Fibroblast of lung (primary cell): ENCODE results near the gene UMAD1.

ENCODE experiments used
- CTCF ChIP-seq, 2 donors: IDR thresholded peaks in 1 of 2; conservative IDR thresholded peaks in 1 of 2; 1 replicate in 1 of 2; 2 replicates in 1 of 2; pipeline ENCODE4 v1.5.1; 2011 to 2012; ENCODE audit warnings: low read length in 2 of 2, control low read depth in 1 of 2, inconsistent platforms in 1 of 2, low read depth in 1 of 2, mild to moderate bottlenecking in 1 of 2
- EZH2 ChIP-seq: IDR thresholded peaks from 2 replicates; pipeline ENCODE4 v1.5.1; 2012; ENCODE audit warnings: low read length, control low read depth, mild to moderate bottlenecking; ENCODE audit errors: missing control alignments

- TF ChIP-seq EZH2 (no peak), CTCF (conservative IDR thresholded peaks at IDR 0.05 in 1 of 2, IDR thresholded peaks at IDR 0.05 in 1 of 2; ENCODE audit: low read depth in 1 of 2, low read length in 2 of 2) (no peak)
These were observed 27.3 kb upstream of the UMAD1 start for GRCh38 chr7:7613210-7613609.
